NCI-H460 (cell line): ENCODE data around the gene SLC19A1. TPM values are rescaled to one million over a fixed set of nuclear protein-coding genes. Genes with fewer than 3 reads are reported as not detected.
"Not testable (repeated sequence)": the region's sequence is repeated elsewhere in the genome, so short reads cannot be mapped to it uniquely, and the experiment has no call there.

ENCODE experiments used
- DNase-seq: peaks from one replicate; pipeline ENCODE4 v3.0.0-alpha.2; 2016; ENCODE audit warnings: low read depth; ENCODE audit errors: extremely low read depth
- total RNA-seq: library from RNA; depleted of rRNA; stranded (reverse); fragments of >200 nt; shearing (Covaris generic); gene quantifications from 2 replicates; pipeline ENCODE4 v1.2.3, GENCODE V29; 2014

The SLC19A1 gene
- total RNA-seq, 1 experiment from 2014 or later, result 11.5 TPM

GRCh38 chr21:45577801-45578175 lies 35.5 kb upstream of the SLC19A1 start:
- DNase-seq, result no peak

- no peak for DNase-seq
These were observed 34.8 kb upstream of the SLC19A1 start for GRCh38 chr21:45576838-45577737.

GRCh38 chr21:45575993-45576837 lies 34.0 kb upstream of the SLC19A1 start:
- no peak for DNase-seq

- no peak for DNase-seq
These were observed 33.2 kb upstream of the SLC19A1 start for GRCh38 chr21:45575304-45575992.

- DNase-seq, result no peak
These were observed 32.5 kb upstream of the SLC19A1 start for GRCh38 chr21:45574691-45575090.

- DNase-seq, result no peak
These were observed 31.9 kb upstream of the SLC19A1 start for GRCh38 chr21:45574081-45574501.

- no peak for DNase-seq
These were observed 31.3 kb upstream of the SLC19A1 start for GRCh38 chr21:45573452-45574035.

- DNase-seq, result no peak
These were observed 30.7 kb upstream of the SLC19A1 start for GRCh38 chr21:45572783-45573451.

GRCh38 chr21:45572231-45572630 lies 30.0 kb upstream of the SLC19A1 start:
- no peak for DNase-seq

- no peak for DNase-seq
These were observed 29.4 kb upstream of the SLC19A1 start for GRCh38 chr21:45571641-45572040.

GRCh38 chr21:45570826-45571601 lies 28.8 kb upstream of the SLC19A1 start:
- no peak for DNase-seq

GRCh38 chr21:45570071-45570470 lies 27.8 kb upstream of the SLC19A1 start:
- no peak for DNase-seq

- no peak for DNase-seq
These were observed 26.1 kb upstream of the SLC19A1 start for GRCh38 chr21:45568383-45568782.

GRCh38 chr21:45564137-45564536 lies 21.9 kb upstream of the SLC19A1 start:
- not testable (repeated sequence) for DNase-seq

GRCh38 chr21:45562965-45563364 lies 20.7 kb upstream of the SLC19A1 start:
- DNase-seq, result no peak

GRCh38 chr21:45562402-45562801 lies 20.2 kb upstream of the SLC19A1 start:
- no peak for DNase-seq

GRCh38 chr21:45561241-45561640 lies 19.0 kb upstream of the SLC19A1 start:
- not testable (repeated sequence) for DNase-seq

- no peak for DNase-seq
These were observed 18.1 kb upstream of the SLC19A1 start for GRCh38 chr21:45560106-45561021.
